DND-41 (cell line): ENCODE data around the gene CHID1.

ENCODE experiments used
- ATAC-seq: fragments of 200-7000 bp; cut with Tn5 transposase; 3 replicates; pipeline ENCODE4 v1.9.1; 2021; ENCODE audit warnings: low read depth; ENCODE audit not compliant: insufficient read depth
- DNase-seq: peaks from one replicate; pipeline ENCODE4 v3.0.0-alpha.2; 2020
- H2AFZ ChIP-seq: 2 replicates; pipeline ENCODE4 v1.6.0; 2012; ENCODE audit warnings: low read depth, low read length
- H3K27ac ChIP-seq: 2 replicates; pipeline ENCODE4 v1.5.1; 2012; ENCODE audit warnings: low read length, inconsistent platforms
- H3K27me3 ChIP-seq: fragments of 200-600 bp; sonication (generic); 2 replicates; pipeline ENCODE4 v1.6.0; 2012; ENCODE audit warnings: low read length, mild to moderate bottlenecking, inconsistent platforms; ENCODE audit not compliant: insufficient read depth, poor library complexity
- H3K36me3 ChIP-seq: 2 replicates; pipeline ENCODE4 v1.5.1; 2012; ENCODE audit warnings: low read length, inconsistent platforms; ENCODE audit not compliant: insufficient read depth
- H3K4me1 ChIP-seq: 2 replicates; pipeline ENCODE4 v1.5.1; 2012; ENCODE audit warnings: mild to moderate bottlenecking, low read length; ENCODE audit not compliant: insufficient read depth
- H3K4me2 ChIP-seq: 2 replicates; pipeline ENCODE4 v1.6.0; 2012; ENCODE audit warnings: mild to moderate bottlenecking, moderate library complexity, low read length, inconsistent platforms; ENCODE audit not compliant: insufficient read depth
- H3K4me3 ChIP-seq, 2 experiments: fragments of 200-600 bp in 1 of 2; shearing (Covaris generic) in 1 of 2; 2 replicates each; pipeline ENCODE4 v1.5.1; 2012 to 2016; ENCODE audit warnings: inconsistent platforms in 2 of 2, low read length in 2 of 2, mild to moderate bottlenecking in 2 of 2, low read depth in 1 of 2, moderate library complexity in 1 of 2
- H3K79me2 ChIP-seq: 2 replicates; pipeline ENCODE4 v1.6.0; 2012; ENCODE audit warnings: low read length, inconsistent platforms; ENCODE audit not compliant: insufficient read depth
- H3K9ac ChIP-seq: 2 replicates; pipeline ENCODE4 v1.6.0; 2012; ENCODE audit warnings: low read depth, mild to moderate bottlenecking, inconsistent platforms, low read length, moderate library complexity
- H3K9me3 ChIP-seq: 2 replicates; pipeline ENCODE4 v1.5.1; 2012; ENCODE audit warnings: low read length, moderate library complexity, mild to moderate bottlenecking, inconsistent platforms; ENCODE audit not compliant: insufficient read depth, severe bottlenecking
- H4K20me1 ChIP-seq: 2 replicates; pipeline ENCODE4 v1.6.0; 2012; ENCODE audit warnings: low read length; ENCODE audit not compliant: insufficient read depth
- EZH2 ChIP-seq: IDR thresholded peaks from 3 replicates; pipeline ENCODE4 v1.6.1; 2012; ENCODE audit warnings: borderline replicate concordance, low read depth, mild to moderate bottlenecking, moderate library complexity, low read length, inconsistent platforms; ENCODE audit not compliant: severe bottlenecking
- TF ChIP-seq, protein P1 (sequence below): IDR thresholded peaks from 2 replicates; pipeline ENCODE4 v1.5.1; 2012; ENCODE audit warnings: borderline replicate concordance, low read length, moderate library complexity, mild to moderate bottlenecking; ENCODE audit not compliant: poor library complexity, severe bottlenecking; ENCODE audit errors: extremely low read depth

Gene CHID1

DNA sequence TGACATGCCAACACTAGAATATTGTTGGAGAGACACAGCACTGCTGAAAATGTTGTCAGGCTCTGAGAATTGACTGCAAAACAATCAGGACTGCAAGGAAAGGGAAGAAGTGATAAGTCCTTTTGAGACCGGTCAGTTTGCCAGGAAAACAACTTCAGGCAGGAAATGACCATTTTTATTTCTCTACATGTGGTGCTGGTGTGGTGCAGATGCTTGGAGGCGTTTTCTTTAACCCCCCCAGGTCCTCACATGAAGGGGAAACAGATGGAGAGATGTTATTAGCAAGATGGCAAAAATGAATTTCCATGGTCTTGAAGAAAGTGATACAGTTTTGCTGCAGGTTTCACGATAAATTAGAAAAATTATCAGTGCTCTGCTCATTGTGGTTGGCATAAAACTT, 20.8 kb upstream of the CHID1 start:
- Histone ChIP-seq H3K4me1 (peaks cover 23% of the 10 kb centered on the region), H2AFZ (no peak overlapping the region), H3K9me3 (no peaks in the 10 kb centered on the region), H3K4me2 (no peak overlapping the region), H3K4me3 (no peak overlapping the region), H3K79me2 (peaks cover 86% of the 10 kb centered on the region), H3K9ac (no peak overlapping the region), H4K20me1 (peaks cover 44% of the 10 kb centered on the region; the same call in 1 of the 2 replicates), H3K36me3 (peaks cover 14% of the 10 kb centered on the region; the same call in 1 of the 2 replicates), H3K27ac (no peak overlapping the region), H3K27me3 (no peaks in the 10 kb centered on the region)
- no peak for TF ChIP-seq EZH2
- TF ChIP-seq, protein P1, sequence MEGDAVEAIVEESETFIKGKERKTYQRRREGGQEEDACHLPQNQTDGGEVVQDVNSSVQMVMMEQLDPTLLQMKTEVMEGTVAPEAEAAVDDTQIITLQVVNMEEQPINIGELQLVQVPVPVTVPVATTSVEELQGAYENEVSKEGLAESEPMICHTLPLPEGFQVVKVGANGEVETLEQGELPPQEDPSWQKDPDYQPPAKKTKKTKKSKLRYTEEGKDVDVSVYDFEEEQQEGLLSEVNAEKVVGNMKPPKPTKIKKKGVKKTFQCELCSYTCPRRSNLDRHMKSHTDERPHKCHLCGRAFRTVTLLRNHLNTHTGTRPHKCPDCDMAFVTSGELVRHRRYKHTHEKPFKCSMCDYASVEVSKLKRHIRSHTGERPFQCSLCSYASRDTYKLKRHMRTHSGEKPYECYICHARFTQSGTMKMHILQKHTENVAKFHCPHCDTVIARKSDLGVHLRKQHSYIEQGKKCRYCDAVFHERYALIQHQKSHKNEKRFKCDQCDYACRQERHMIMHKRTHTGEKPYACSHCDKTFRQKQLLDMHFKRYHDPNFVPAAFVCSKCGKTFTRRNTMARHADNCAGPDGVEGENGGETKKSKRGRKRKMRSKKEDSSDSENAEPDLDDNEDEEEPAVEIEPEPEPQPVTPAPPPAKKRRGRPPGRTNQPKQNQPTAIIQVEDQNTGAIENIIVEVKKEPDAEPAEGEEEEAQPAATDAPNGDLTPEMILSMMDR: no peak
- ATAC-seq: no peak
- no peak for DNase-seq

DNA sequence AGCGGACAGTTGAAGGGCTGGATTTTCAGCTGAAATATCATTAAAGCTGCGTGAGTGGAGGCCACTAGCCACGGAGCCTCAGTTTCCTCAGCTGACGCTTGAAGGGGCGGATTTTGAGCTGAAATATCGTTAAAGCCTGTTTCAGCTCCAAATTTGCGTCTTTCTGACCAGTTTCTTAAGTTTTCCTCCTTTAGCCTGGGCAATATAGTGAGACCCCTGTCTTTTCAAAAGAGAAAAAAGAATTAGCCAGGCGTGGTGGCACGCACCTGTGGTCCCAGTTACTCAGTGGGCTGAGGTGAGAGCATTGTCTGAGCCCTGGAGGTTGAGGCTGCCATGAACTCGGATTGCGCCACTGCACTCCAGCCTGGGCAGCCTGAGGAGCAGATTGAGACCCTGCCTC, 18.8 kb upstream of the CHID1 start:
- Histone ChIP-seq H3K9ac (no peak overlapping the region), H3K27ac (no peak overlapping the region), H3K4me1 (peaks cover 27% of the 10 kb centered on the region), H3K36me3 (peaks cover 14% of the 10 kb centered on the region; the same call in 1 of the 2 replicates), H3K4me3 (no peak overlapping the region), H3K27me3 (no peaks in the 10 kb centered on the region), H4K20me1 (peaks cover 40% of the 10 kb centered on the region; the same call in 1 of the 2 replicates), H2AFZ (no peak overlapping the region), H3K79me2 (peaks cover 81% of the 10 kb centered on the region), H3K4me2 (peak overlapping the region; percentile 23; the same call in 1 of the 2 replicates), H3K9me3 (no peaks in the 10 kb centered on the region)
- DNase-seq: no peak
- no peak for ATAC-seq
- TF ChIP-seq EZH2: no peak
- TF ChIP-seq, protein P1: no peak

DNA sequence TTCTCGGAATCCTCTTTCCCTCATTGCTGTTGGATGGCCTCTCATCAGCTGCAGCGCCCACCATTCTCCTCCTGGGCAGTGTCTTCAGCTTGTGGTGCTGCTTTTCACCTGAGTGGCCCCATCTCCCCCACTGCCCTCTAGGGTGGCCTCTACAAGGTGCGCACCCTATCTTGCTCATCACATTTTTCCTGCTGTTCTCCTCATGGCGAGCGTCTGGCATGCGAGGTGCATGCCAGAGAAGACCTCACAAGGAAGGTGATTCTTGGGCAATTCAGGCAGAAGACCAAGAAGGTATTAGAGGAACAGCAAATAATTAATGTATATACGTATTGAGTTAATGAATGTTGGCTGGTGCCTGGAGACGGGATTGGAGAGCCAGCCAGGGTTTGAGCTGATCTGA, 18.2 kb upstream of the CHID1 start:
- peaks cover 36% of the 10 kb centered on the region; the same call in 1 of the 2 replicates for H4K20me1 ChIP-seq
- H3K4me2 ChIP-seq: peak overlapping the region; percentile 23; the same call in 1 of the 2 replicates
- TF ChIP-seq, protein P1: no peak
- no peak for TF ChIP-seq EZH2
- H3K4me1 ChIP-seq: peaks cover 27% of the 10 kb centered on the region
- H3K36me3 ChIP-seq: peaks cover 14% of the 10 kb centered on the region; the same call in 1 of the 2 replicates
- H3K27ac ChIP-seq: no peak overlapping the region
- no peak overlapping the region for H3K9ac ChIP-seq
- peaks cover 75% of the 10 kb centered on the region for H3K79me2 ChIP-seq
- no peak overlapping the region for H3K4me3 ChIP-seq
- H2AFZ ChIP-seq: no peak overlapping the region
- H3K27me3 ChIP-seq: no peaks in the 10 kb centered on the region
- H3K9me3 ChIP-seq: no peaks in the 10 kb centered on the region
- no peak for DNase-seq
- ATAC-seq: no peak

DNA sequence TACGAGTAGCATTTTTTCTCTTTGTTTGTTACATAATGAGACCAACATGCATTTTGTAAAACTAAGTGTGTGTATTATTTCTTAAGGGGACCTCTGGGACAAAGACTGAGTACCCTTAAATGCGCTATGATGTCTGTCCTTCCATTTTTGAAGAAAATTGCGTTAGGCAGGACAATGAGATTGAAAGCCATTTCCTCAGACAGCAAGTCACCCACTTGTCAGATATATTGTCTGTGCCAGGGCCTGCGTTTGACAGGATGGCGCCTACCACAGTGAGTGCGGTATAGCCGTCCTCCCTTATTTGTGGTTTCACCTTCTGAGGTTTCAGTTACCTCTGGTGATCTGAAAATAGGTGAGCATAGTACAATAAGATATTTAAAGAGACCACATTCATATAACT, 17.3 kb upstream of the CHID1 start:
- H3K27me3 ChIP-seq: no peaks in the 10 kb centered on the region
- DNase-seq: no peak
- no peak overlapping the region for H3K9ac ChIP-seq
- no peak overlapping the region for H3K4me3 ChIP-seq
- peaks cover 66% of the 10 kb centered on the region for H3K79me2 ChIP-seq
- H4K20me1 ChIP-seq: peaks cover 30% of the 10 kb centered on the region; the same call in 1 of the 2 replicates
- H3K4me1 ChIP-seq: peaks cover 27% of the 10 kb centered on the region
- H3K27ac ChIP-seq: no peak overlapping the region
- ATAC-seq: no peak
- H3K9me3 ChIP-seq: no peaks in the 10 kb centered on the region
- H3K36me3 ChIP-seq: peaks cover 14% of the 10 kb centered on the region; the same call in 1 of the 2 replicates
- peak overlapping the region; percentile 96; the same call in 1 of the 2 replicates for H3K4me2 ChIP-seq
- TF ChIP-seq, protein P1: no peak
- no peak for TF ChIP-seq EZH2
- H2AFZ ChIP-seq: no peak overlapping the region
